ENCODE data around the gene DNAJC4. TPM values are rescaled to one million over a fixed set of nuclear protein-coding genes. Genes with fewer than 3 reads are reported as not detected.

The DNAJC4 gene
- total and polyA plus RNA-seq, 2 of the 8 experiments (the other 6 are each of a cell fraction or from before 2014, with no cell fraction given), result 14.6 to 31.0 TPM

DNA sequence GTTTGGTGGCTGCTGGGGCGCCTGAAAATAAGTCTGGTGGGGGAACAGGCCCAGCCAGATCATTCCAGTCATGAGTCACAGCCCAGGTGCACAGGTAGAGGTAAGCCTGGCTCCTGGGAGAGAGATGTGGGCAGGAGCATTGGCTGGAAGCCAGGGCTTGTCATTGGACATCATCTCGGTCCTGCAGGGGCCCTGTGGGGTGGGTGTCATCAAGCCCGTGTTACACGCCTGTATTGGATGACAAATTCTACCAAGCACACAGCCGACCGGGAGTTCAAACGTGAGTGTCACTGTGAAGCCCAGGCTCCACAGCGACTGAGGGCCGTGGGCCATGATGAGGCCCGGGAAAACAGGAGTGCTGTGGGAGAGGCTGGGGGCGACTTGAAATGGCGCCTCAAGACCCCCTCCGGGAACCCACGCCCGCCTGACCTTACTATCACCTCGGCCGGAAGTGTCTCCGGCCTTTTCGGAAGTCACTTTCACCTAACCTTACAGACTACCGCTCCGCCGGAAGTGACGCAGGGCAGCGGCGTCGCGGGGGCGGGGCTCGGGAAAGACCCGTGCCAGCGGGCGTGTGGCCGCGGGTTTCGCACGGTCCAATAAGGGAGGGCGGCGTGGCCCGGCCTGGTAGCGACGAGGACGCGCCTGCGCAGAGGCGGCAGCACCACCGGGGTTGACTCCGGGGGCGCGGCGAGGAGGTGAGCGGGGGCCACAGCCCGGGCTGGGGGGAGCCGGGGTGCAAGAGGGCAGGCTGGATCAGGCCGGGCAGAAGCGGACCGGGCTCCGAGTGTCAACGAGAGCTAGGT is 10.3 kb downstream of the DNAJC4 start, which contains the start of gene FKBP2:
Gene FKBP2 (plus strand): TSS at position 661 of the 806 bp plus-strand sequence. CDS start 1,293 bp downstream, outside the sequence.
- Histone ChIP-seq H3K23me2 (ENCODE audit: low read depth, low read length) (peaks cover 12% of the 10 kb centered on the region), H3K23ac (ENCODE audit: insufficient read length) (no peak within 1 kb of the TSS), H2BK20ac (ENCODE audit: low read length) (no peak within 1 kb of the TSS), H3K4ac (replicated peaks; ENCODE audit: insufficient read length, low read depth, low read length) (peak within 1 kb of the TSS; percentile 38), H3K36me3 (ENCODE audit: control insufficient read depth in 2 of 4, insufficient read depth in 4 of 4, low read length in 3 of 4) (peaks cover 0 to 19% (median 7%) of the 10 kb centered on the region in 4 experiments; a peak in 4 of 8 replicates), H4K91ac (replicated peaks; ENCODE audit: insufficient read length, low read length) (peak within 1 kb of the TSS; percentile 81), H3K9me3 (ENCODE audit: insufficient read depth in 2 of 2, low read depth in 1 of 2, low read length in 1 of 2) (no peaks in the 10 kb centered on the region), H3K9ac (replicated peaks in 1 of 4; ENCODE audit: extremely low read depth in 1 of 4, low read depth in 3 of 4, low read length in 3 of 4) (peak within 1 kb of the TSS; percentile 72 to 85 (median 76)), H2BK15ac (ENCODE audit: low read length) (no peak within 1 kb of the TSS), H3K14ac (ENCODE audit: insufficient read length) (no peak within 1 kb of the TSS), H3K4me1 (replicated peaks in 1 of 4; ENCODE audit: control insufficient read depth in 3 of 4, insufficient read depth in 4 of 4, low read length in 3 of 4) (peaks cover 0 to 16% (median 12%) of the 10 kb centered on the region in 4 experiments; a peak in 6 of 7 replicates), H3K4me2 (ENCODE audit: insufficient read depth in 1 of 2, low read depth in 2 of 2, low read length in 2 of 2) (peak within 1 kb of the TSS; percentile 82 to 85), H2AK5ac (ENCODE audit: low read depth, low read length) (peak within 1 kb of the TSS; percentile 26; the same call in 1 of the 2 replicates), H4K8ac (ENCODE audit: extremely low read depth, insufficient read depth, low read length) (peak within 1 kb of the TSS; percentile 92), H2BK120ac (replicated peaks; ENCODE audit: low read depth, low read length) (no peak within 1 kb of the TSS), H3K56ac (replicated peaks; ENCODE audit: insufficient read length, low read depth, low read length) (peak within 1 kb of the TSS; percentile 90), H2BK5ac (ENCODE audit: low read depth, low read length) (peak within 1 kb of the TSS; percentile 88), H2AFZ (ENCODE audit: low read length) (no peak within 1 kb of the TSS), H4K20me1 (replicated peaks in 1 of 2; ENCODE audit: control insufficient read depth in 1 of 2, insufficient read depth in 2 of 2, low read length in 2 of 2) (peaks cover 0 to 11% of the 10 kb centered on the region in 2 experiments), H4K5ac (ENCODE audit: insufficient read length, low read depth, low read length) (peak within 1 kb of the TSS; percentile 90), H2BK12ac (ENCODE audit: low read depth, low read length) (0 out of 2 replicates have a peak within 1 kb of the TSS, but pooled peaks have one; percentile 1), H3K4me3 (ENCODE audit: extremely low read depth in 1 of 4, insufficient read depth in 2 of 4, low read depth in 3 of 4, low read length in 4 of 4) (peak within 1 kb of the TSS; percentile 67 to 82 (median 78)), H3K18ac (ENCODE audit: extremely low read depth, low read length) (peak within 1 kb of the TSS; percentile 99), H3K27ac (ENCODE audit: low read depth, low read length) (peak within 1 kb of the TSS; percentile 87), H3K79me2 (ENCODE audit: control insufficient read depth in 1 of 2, insufficient read depth in 2 of 2, low read length in 2 of 2) (peaks cover 2 to 13% of the 10 kb centered on the region in 2 experiments; a peak in 3 of 4 replicates), H3K27me3 (replicated peaks in 1 of 4; ENCODE audit: control insufficient read depth in 3 of 4, extremely low read depth in 1 of 4, insufficient read depth in 3 of 4, low read length in 3 of 4) (no peaks in the 10 kb centered on the region; a peak in 1 of 7 replicates), H3K79me1 (ENCODE audit: low read depth, low read length) (peaks cover 3% of the 10 kb centered on the region)
- DNase-seq (ENCODE audit: low read depth in 1 of 2, low spot score in 2 of 2), result peak; percentile 88 to 97
- WGBS, 2 experiments (ENCODE audit: extremely low coverage in 1 of 2, insufficient coverage in 1 of 2, insufficient read length in 1 of 2, insufficient replicate concordance in 2 of 2, low coverage in 1 of 2, low lambda C conversion rate in 2 of 2, missing lambda C conversion rate in 1 of 2), result 7% methylated on average over 44 of the region's 58 CpGs; no CpG with 5 or more reads in 1 of the 2 experiments
- FAIRE-seq, result no peak
- POLR2A ChIA-PET (ENCODE audit: partially characterized antibody), result interaction anchor here (0.7 to 13.1 kb wide), 9 partner anchors 6 to 64 kb away, joined by 3 to 352 read pairs (median 43); partner anchors contain the start of genes DNAJC4, FKBP2, NUDT22 and PLCB3
- CTCF ChIA-PET (ENCODE audit: partially characterized antibody), result interaction anchor here (1.0 to 1.6 kb wide), 3 partner anchors 10 to 32 kb away, joined by 3 to 4 read pairs (median 4); partner anchors contain the start of gene NUDT22
- no peak for TF ChIP-seq RNF2 (IDR thresholded peaks at IDR 0.05; ENCODE audit: borderline replicate concordance, low read depth, low read length, missing control alignments, poor library complexity, severe bottlenecking)
- TF ChIP-seq PHF8 (conservative IDR thresholded peaks at IDR 0.05; ENCODE audit: low read depth, low read length), result peak; percentile 76
- TF ChIP-seq TBP (IDR thresholded peaks at IDR 0.05; ENCODE audit: low read depth, low read length), result peak; percentile 87
- TF ChIP-seq BACH1 (IDR thresholded peaks at IDR 0.05; ENCODE audit: low read length), result no peak
- TF ChIP-seq, protein P1, sequence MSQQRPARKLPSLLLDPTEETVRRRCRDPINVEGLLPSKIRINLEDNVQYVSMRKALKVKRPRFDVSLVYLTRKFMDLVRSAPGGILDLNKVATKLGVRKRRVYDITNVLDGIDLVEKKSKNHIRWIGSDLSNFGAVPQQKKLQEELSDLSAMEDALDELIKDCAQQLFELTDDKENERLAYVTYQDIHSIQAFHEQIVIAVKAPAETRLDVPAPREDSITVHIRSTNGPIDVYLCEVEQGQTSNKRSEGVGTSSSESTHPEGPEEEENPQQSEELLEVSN (IDR thresholded peaks at IDR 0.05), result peak; percentile 28; the same call in 1 of the 2 replicates
- no peak for TF ChIP-seq BCL11A (IDR thresholded peaks at IDR 0.05; ENCODE audit: low read depth in 2 of 2, low read length in 2 of 2)
- TF ChIP-seq TAF1 (IDR thresholded peaks at IDR 0.05; ENCODE audit: low read depth, low read length), result peak; percentile 90
- peak; percentile 71 for TF ChIP-seq NRF1 (IDR thresholded peaks at IDR 0.05; ENCODE audit: low read depth, low read length)
- no peak for TF ChIP-seq SP1 (IDR thresholded peaks at IDR 0.05; ENCODE audit: low read depth, low read length)
- peak in 1 of 2 experiments; percentile 81; a peak in 2 of 3 replicates for TF ChIP-seq POLR2A (IDR thresholded peaks at IDR 0.05; ENCODE audit: control extremely low read depth in 1 of 2, low read depth in 2 of 2, low read length in 2 of 2)
- peak; percentile 42; the same call in 1 of the 2 replicates for TF ChIP-seq SP4 (IDR thresholded peaks at IDR 0.05; ENCODE audit: low read length)

Data from H1 (cell line).